ENCODE results near the gene SLU7.

GRCh38 chr5:160466116-160466515 is 47.2 kb upstream of the SLU7 start:
- no peak for TF ChIP-seq POLR2A (IDR thresholded peaks at IDR 0.05)
- TF ChIP-seq CTCF (IDR thresholded peaks at IDR 0.05) = no peak
